ENCODE measurements around the gene LPAR5. TPM values are rescaled to one million over a fixed set of nuclear protein-coding genes. Genes with fewer than 3 reads are reported as not detected.

Gene LPAR5
- total RNA-seq, 1 donor from 2014 or later: 2.5 TPM

DNA sequence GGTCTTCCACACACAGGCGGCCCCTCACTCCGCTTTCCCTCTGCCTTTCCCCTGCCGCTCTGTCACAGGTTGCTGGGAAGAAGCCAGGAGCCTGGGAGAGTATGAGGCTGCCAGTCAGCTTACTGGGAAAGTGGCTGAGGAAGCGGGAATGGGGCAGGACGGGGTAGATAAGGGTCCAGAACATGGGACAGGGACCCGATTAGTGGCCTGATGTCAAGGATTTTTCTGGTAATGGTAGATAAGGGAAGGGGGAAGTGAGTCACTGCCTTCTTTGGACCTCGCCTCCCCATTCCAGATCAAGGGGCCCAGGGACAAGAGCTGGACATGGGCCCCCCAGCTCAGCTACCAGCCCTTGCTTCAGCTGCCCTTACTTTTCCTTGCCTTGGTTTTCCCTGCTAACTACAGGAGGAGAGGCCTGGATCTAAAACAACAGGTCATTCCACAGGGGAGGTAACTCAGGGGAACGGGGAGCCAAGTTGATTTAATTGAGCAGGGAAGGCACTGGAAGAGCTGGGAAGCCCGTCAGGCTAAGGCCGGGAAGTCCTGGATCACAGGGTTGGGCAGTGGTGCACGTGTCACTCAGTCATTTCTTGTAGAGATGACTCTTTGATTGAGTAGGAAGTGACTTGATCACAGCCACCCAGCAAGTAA lies 3.5 kb upstream of the LPAR5 start:
- Histone ChIP-seq H3K27ac (no peak overlapping the region), H3K36me3 (no peaks in the 10 kb centered on the region), H3K4me3 (no peak overlapping the region), H3K4me1 (no peaks in the 10 kb centered on the region), H3K9me3 (no peaks in the 10 kb centered on the region), H3K27me3 (no peaks in the 10 kb centered on the region)
- TF ChIP-seq, protein P1, sequence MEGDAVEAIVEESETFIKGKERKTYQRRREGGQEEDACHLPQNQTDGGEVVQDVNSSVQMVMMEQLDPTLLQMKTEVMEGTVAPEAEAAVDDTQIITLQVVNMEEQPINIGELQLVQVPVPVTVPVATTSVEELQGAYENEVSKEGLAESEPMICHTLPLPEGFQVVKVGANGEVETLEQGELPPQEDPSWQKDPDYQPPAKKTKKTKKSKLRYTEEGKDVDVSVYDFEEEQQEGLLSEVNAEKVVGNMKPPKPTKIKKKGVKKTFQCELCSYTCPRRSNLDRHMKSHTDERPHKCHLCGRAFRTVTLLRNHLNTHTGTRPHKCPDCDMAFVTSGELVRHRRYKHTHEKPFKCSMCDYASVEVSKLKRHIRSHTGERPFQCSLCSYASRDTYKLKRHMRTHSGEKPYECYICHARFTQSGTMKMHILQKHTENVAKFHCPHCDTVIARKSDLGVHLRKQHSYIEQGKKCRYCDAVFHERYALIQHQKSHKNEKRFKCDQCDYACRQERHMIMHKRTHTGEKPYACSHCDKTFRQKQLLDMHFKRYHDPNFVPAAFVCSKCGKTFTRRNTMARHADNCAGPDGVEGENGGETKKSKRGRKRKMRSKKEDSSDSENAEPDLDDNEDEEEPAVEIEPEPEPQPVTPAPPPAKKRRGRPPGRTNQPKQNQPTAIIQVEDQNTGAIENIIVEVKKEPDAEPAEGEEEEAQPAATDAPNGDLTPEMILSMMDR (IDR thresholded peaks at IDR 0.05): no peak
- intact Hi-C loops (cut with DNase I): no loop called here
- no peak for ATAC-seq
- no peak for DNase-seq

DNA sequence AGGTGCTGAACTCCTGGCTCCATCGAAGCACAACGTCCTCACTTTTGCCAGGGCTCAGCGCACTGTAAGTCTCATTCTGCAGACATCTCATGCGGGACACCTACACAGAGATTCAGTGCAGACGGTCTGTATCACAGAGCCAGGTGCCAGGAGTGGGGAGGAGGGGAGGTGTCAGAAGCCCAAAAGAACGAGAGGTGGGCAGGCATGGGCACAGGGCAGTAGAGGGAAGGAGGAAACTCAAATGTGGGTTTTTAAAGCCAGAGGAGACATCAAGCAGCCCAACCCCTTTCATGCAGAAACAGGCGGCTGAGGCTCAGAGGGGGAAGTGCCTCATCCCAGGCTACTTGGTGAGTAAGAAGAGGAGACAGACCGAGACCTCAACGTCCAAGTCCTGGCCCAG lies 2.5 kb upstream of the LPAR5 start:
- peak; percentile 17 for ATAC-seq
- no peaks in the 10 kb centered on the region for H3K36me3 ChIP-seq
- H3K9me3 ChIP-seq: no peaks in the 10 kb centered on the region
- TF ChIP-seq, protein P1 (IDR thresholded peaks at IDR 0.05): no peak
- H3K4me3 ChIP-seq: no peak overlapping the region
- intact Hi-C loops (cut with DNase I): no loop called here
- no peaks in the 10 kb centered on the region for H3K27me3 ChIP-seq
- no peak for DNase-seq
- no peak overlapping the region for H3K27ac ChIP-seq
- no peaks in the 10 kb centered on the region for H3K4me1 ChIP-seq

DNA sequence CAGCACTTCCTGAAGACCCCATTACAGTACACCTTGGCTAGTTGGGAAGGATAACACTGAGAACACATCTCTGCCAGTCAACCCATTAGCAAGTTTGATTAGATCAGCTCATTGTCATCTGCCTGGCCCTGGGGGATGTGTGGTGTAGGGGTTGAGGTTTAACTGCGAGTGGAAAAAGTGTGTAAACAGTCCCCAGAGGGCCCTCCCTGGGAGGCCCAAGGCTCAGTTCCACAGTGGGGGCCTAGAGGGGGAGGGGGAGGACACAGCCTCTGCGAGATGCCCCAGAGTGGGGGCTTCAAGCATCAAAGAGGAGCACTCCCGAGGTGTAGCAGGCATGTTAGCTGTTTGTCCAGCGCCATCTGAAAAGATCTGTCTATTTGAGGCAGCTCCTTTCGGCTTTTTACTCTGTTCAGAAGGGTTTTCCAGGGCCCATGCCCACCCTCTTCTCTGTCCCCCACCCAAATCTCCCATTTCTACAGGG lies 344 bp downstream of the LPAR5 start:
- TF ChIP-seq, protein P1 (IDR thresholded peaks at IDR 0.05): no peak
- ATAC-seq (peak; percentile 15), DNase-seq (no peak)
- H3K4me1 ChIP-seq: no peaks in the 10 kb centered on the region
- intact Hi-C loops (cut with DNase I): no loop called here
- no peaks in the 10 kb centered on the region for H3K36me3 ChIP-seq
- no peaks in the 10 kb centered on the region for H3K9me3 ChIP-seq
- H3K27ac ChIP-seq: peak overlapping the region; percentile 32
- H3K27me3 ChIP-seq: no peaks in the 10 kb centered on the region
- H3K4me3 ChIP-seq: peak overlapping the region; percentile 4

DNA sequence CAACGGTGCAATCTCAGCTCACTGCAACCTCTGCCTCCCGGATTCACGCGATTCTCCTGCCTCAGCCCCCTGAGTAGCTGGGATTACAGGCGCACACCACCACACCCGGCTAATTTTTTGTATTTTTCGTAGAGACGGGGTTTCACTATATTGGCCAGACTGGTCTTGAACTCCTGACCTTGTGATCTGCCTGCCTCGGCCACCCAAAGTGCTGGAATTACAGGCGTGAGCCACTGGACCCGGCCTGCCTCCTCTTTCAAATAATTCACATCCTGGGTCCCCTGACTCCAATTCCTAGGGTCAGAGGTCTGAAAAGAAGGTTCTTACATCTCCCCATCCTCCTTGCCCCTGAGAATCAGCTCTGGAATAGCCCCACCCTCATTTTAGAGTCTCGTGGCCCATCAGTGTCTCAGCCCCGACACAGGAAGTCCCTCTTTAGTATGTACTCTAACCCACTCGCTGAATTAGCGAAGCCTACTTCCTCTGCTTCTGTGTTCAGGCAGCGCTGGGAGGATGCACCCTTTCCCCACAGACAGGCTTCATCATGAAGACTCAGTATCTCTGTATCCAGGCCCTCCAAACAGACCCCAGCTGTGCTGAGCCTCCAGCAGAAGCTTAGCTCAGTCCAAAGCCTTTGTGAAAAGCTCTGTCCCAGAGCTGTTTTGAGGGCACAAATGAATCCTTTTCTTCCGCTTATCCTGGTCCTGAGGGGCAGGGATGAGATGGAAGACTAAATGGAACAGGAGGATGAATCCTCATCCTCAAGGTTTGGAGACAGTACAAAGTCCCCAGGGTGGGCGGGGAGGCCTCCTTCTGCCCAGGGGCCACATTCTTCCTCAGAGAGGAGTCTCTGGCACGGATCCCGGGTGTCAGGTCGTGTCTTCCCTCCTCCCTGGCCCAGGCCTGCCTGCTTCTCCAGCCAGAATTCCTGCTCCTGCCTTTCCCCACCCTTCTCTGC lies 3.5 kb downstream of the LPAR5 start:
- intact Hi-C loops (cut with DNase I): no loop called here
- ATAC-seq: peak; percentile 52
- peak overlapping the region; percentile 17 for H3K27ac ChIP-seq
- H3K9me3 ChIP-seq: no peaks in the 10 kb centered on the region
- TF ChIP-seq, protein P1 (IDR thresholded peaks at IDR 0.05): no peak
- no peak for DNase-seq
- H3K4me3 ChIP-seq: peak overlapping the region; percentile 10
- H3K27me3 ChIP-seq: no peaks in the 10 kb centered on the region
- H3K36me3 ChIP-seq: no peaks in the 10 kb centered on the region
- H3K4me1 ChIP-seq: peaks cover 4% of the 10 kb centered on the region

DNA sequence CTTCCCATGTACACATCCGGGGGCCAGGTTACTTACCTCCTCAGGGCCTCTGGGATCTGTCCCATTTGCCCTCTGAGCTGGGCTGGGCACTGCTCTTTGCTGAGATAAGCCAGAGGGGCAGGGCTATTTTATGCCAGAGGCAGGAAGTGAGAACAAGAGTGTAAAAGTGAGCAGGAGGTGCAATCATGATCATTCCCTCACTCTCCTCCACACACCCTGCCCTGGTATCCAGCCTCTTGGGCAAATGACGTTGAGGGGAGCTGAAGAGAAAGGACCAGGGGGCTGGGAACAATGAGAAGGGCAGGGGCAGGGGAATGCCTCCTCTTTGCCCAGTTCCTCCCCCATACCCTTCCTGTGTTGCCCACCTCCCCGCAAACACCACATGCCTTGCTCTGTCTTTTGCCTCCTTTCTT lies 4.2 kb downstream of the LPAR5 start:
- Histone ChIP-seq H3K4me3 (peak overlapping the region; percentile 10), H3K4me1 (peaks cover 6% of the 10 kb centered on the region), H3K27ac (peak overlapping the region; percentile 17), H3K27me3 (no peaks in the 10 kb centered on the region), H3K36me3 (no peaks in the 10 kb centered on the region), H3K9me3 (no peaks in the 10 kb centered on the region)
- ATAC-seq (no peak), DNase-seq (no peak)
- intact Hi-C loops (cut with DNase I): no loop called here
- TF ChIP-seq, protein P1 (IDR thresholded peaks at IDR 0.05): no peak

Data from upper lobe of right lung (tissue), 1 donor.